K562 (cell line): Measurements from ENCODE around the gene BSN. TPM values are rescaled to one million over a fixed set of nuclear protein-coding genes. Genes with fewer than 3 reads are reported as not detected.

Experiments used
- ATF2 ChIP-seq: sonication (generic); formaldehyde crosslinking; IDR thresholded peaks from 2 replicates; pipeline ENCODE4 v1.8.1; 2022; ENCODE audit warnings: missing genetic modification reagents
- FOSL1 ChIP-seq: fragments of 200-800 bp; sonication (Bioruptor generic); conservative IDR thresholded peaks from 2 replicates; pipeline ENCODE4 v1.6.1; 2016; ENCODE audit warnings: missing genetic modification characterization, missing compliant biosample characterization
- HDAC2 ChIP-seq: fragments of 450-650 bp; IDR thresholded peaks from 2 replicates; pipeline ENCODE4 v1.6.1; 2016; ENCODE audit warnings: mild to moderate bottlenecking
- JUND ChIP-seq, 2 experiments: IDR thresholded peaks; 2 replicates in 1 of 2; 3 replicates in 1 of 2; pipeline ENCODE4 v1.6.1; 2011; ENCODE audit warnings: borderline replicate concordance in 2 of 2, low read depth in 2 of 2, low read length in 2 of 2, improper control_type of control experiment in 1 of 2, missing biosample characterization in 1 of 2, missing genetic modification characterization in 1 of 2, missing genetic modification reagents in 1 of 2
- KHSRP ChIP-seq: fragments of 450-650 bp; IDR thresholded peaks from 2 replicates; pipeline ENCODE4 v1.6.1; 2017
- MXI1 ChIP-seq: IDR thresholded peaks from 2 replicates; pipeline ENCODE4 v1.6.1; 2011; ENCODE audit warnings: low read depth, mild to moderate bottlenecking, improper control_type of control experiment, low read length
- NRF1 ChIP-seq, 2 experiments: fragments of 450-650 bp; IDR thresholded peaks in 1 of 2; conservative IDR thresholded peaks in 1 of 2; 2 replicates each; pipeline ENCODE4 v1.6.1; 2014; ENCODE audit warnings: mild to moderate bottlenecking in 2 of 2
- RAD21 ChIP-seq, 2 experiments: fragments of 250-450 bp in 1 of 2; fragments of 450-650 bp in 1 of 2; sonication (Bioruptor Pico) in 1 of 2; formaldehyde crosslinking in 1 of 2; IDR thresholded peaks in 1 of 2; conservative IDR thresholded peaks in 1 of 2; 2 replicates each; pipeline versions ENCODE4 v1.4.0 to v1.8.0; 2020 to 2022; ENCODE audit warnings: mild to moderate bottlenecking in 2 of 2, moderate library complexity in 1 of 2
- RBM34 ChIP-seq: fragments of 200-400 bp; formaldehyde crosslinking; IDR thresholded peaks from 2 replicates; pipeline ENCODE4 v1.6.1; 2018; ENCODE audit warnings: low read length, borderline replicate concordance; ENCODE audit not compliant: insufficient read depth
- SAFB ChIP-seq: fragments of 200-400 bp; formaldehyde crosslinking; IDR thresholded peaks from 2 replicates; pipeline ENCODE4 v1.6.1; 2017; ENCODE audit warnings: low read depth, low read length, borderline replicate concordance
- THAP7 ChIP-seq: fragments of 250-450 bp; sonication (Bioruptor Pico); IDR thresholded peaks from 2 replicates; pipeline ENCODE4 v1.5.0; 2021
- U2AF1 ChIP-seq: fragments of 200-400 bp; formaldehyde crosslinking; optimal IDR thresholded peaks from 2 replicates; pipeline ENCODE3; 2017; ENCODE audit warnings: mild to moderate bottlenecking, low read depth, low read length, moderate library complexity
- YBX1 ChIP-seq: fragments of 450-650 bp; IDR thresholded peaks from 2 replicates; pipeline ENCODE4 v1.7.1; 2016; ENCODE audit warnings: mild to moderate bottlenecking
- ZBTB1 ChIP-seq: sonication (generic); formaldehyde crosslinking; IDR thresholded peaks from 2 replicates; pipeline ENCODE4 v1.8.1; 2023; ENCODE audit warnings: missing genetic modification reagents, low read depth, mild to moderate bottlenecking, borderline replicate concordance
- ZKSCAN3 ChIP-seq: fragments of 250-450 bp; sonication (Bioruptor Pico); IDR thresholded peaks from 2 replicates; pipeline ENCODE4 v1.4.0; 2020
- ZNF146 ChIP-seq: IDR thresholded peaks from one replicate; pipeline ENCODE4 v1.6.1; 2018; ENCODE audit warnings: missing compliant biosample characterization; ENCODE audit not compliant: unreplicated experiment
- ZNF212 ChIP-seq: fragments of 450-650 bp; formaldehyde crosslinking; IDR thresholded peaks from 2 replicates; pipeline ENCODE4 v1.4.0; 2020; ENCODE audit warnings: mild to moderate bottlenecking
- ZNF436 ChIP-seq: fragments of 250-450, 450-650 bp; sonication (Bioruptor Pico); formaldehyde crosslinking; IDR thresholded peaks from 2 replicates; pipeline ENCODE4 v1.7.0; 2020; ENCODE audit warnings: mild to moderate bottlenecking
- ZNF449 ChIP-seq: fragments of 250-450 bp; sonication (Bioruptor Pico); IDR thresholded peaks from 2 replicates; pipeline ENCODE4 v1.8.0; 2022; ENCODE audit warnings: moderate library complexity, mild to moderate bottlenecking, inconsistent platforms
- ZNF551 ChIP-seq: fragments of 250-450 bp; sonication (Bioruptor Pico); IDR thresholded peaks from 2 replicates; pipeline ENCODE4 v1.5.0; 2021; ENCODE audit warnings: mild to moderate bottlenecking, moderate library complexity
- polyA plus RNA-seq, 8 experiments: library from polyadenylated mRNA; depleted of rRNA in 4 of 8; stranded (reverse) in 5 of 8; unstranded in 3 of 8; fragments of >200 nt; fragmentation: Nextera tagmentation in 2 of 8; fragmentation: Illumina TruSeq in 1 of 8; extraction: Ambion mirVana in 2 of 8; extraction: Trizol in 1 of 8; gene quantifications; 2 replicates each; pipeline versions ENCODE4 v1.2.1 to v1.2.3, GENCODE V29; 2011 to 2014; ENCODE audit warnings: inconsistent platforms in 1 of 8, missing spikeins in 1 of 8
- total RNA-seq, 7 experiments: library from RNA; depleted of rRNA in 6 of 7; stranded (reverse); fragments of >200 nt in 6 of 7; fragmentation: Illumina TruSeq in 2 of 7; extraction: Trizol in 2 of 7; gene quantifications; 2 replicates each; pipeline versions ENCODE4 v1.2.1 to v1.2.3, GENCODE V29; 2011 to 2021; ENCODE audit warnings: low replicate concordance in 1 of 7
- TF ChIP-seq, protein P1 (sequence below): fragments of 450-650 bp; formaldehyde crosslinking; IDR thresholded peaks from 2 replicates; pipeline ENCODE4 v1.4.0; 2020; ENCODE audit warnings: mild to moderate bottlenecking, moderate library complexity
- TF ChIP-seq, protein P2 (sequence below), 2 experiments: fragments of 450-650 bp in 1 of 2; sonication (generic) in 1 of 2; formaldehyde crosslinking; conservative IDR thresholded peaks; 2 replicates each; pipeline versions ENCODE4 v1.4.0 to v1.8.1; 2020 to 2022; ENCODE audit warnings: mild to moderate bottlenecking in 1 of 2, missing genetic modification reagents in 1 of 2

BSN gene
- total and polyA plus RNA-seq, 9 of the 15 experiments (the other 6 are each of a cell fraction or from before 2014, with no cell fraction given), result 0.03 to 1.5 (median 0.29) TPM

- TF ChIP-seq, protein P1, sequence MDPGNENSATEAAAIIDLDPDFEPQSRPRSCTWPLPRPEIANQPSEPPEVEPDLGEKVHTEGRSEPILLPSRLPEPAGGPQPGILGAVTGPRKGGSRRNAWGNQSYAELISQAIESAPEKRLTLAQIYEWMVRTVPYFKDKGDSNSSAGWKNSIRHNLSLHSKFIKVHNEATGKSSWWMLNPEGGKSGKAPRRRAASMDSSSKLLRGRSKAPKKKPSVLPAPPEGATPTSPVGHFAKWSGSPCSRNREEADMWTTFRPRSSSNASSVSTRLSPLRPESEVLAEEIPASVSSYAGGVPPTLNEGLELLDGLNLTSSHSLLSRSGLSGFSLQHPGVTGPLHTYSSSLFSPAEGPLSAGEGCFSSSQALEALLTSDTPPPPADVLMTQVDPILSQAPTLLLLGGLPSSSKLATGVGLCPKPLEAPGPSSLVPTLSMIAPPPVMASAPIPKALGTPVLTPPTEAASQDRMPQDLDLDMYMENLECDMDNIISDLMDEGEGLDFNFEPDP, result no peak
- TF ChIP-seq ZNF146 (CRISPR knock-in tag), result no peak
- TF ChIP-seq ZBTB1 (CRISPR knock-in tag), result no peak
- no peak for TF ChIP-seq KHSRP
- peak; percentile 96 for TF ChIP-seq NRF1 (conservative IDR thresholded peaks at IDR 0.05 in 1 of 2, IDR thresholded peaks at IDR 0.05 in 1 of 2)
- no peak for TF ChIP-seq ZNF436
- no peak for TF ChIP-seq ZKSCAN3
- TF ChIP-seq MXI1, result no peak
- TF ChIP-seq FOSL1, result no peak
- TF ChIP-seq ZNF449 (CRISPR knock-in tag), result no peak
- TF ChIP-seq ZNF551 (CRISPR knock-in tag), result no peak
- no peak for TF ChIP-seq ATF2 (CRISPR knock-in tag)
- no peak for TF ChIP-seq THAP7
- TF ChIP-seq HDAC2, result 0 out of 2 replicates have a peak, but pooled peaks have one; percentile 21
- no peak for TF ChIP-seq SAFB
- TF ChIP-seq U2AF1, result no peak
- no peak for TF ChIP-seq YBX1
- no peak for TF ChIP-seq RAD21 (CRISPR knock-in tag; conservative IDR thresholded peaks at IDR 0.05 in 1 of 2, IDR thresholded peaks at IDR 0.05 in 1 of 2)
- TF ChIP-seq ZNF212, result no peak
- no peak for TF ChIP-seq JUND (IDR thresholded peaks at IDR 0.05; ENCODE audit: borderline replicate concordance, low read depth, low read length)
- TF ChIP-seq JUND (tag; IDR thresholded peaks at IDR 0.05; ENCODE audit: borderline replicate concordance, low read depth, low read length), result no peak
- TF ChIP-seq, protein P2, sequence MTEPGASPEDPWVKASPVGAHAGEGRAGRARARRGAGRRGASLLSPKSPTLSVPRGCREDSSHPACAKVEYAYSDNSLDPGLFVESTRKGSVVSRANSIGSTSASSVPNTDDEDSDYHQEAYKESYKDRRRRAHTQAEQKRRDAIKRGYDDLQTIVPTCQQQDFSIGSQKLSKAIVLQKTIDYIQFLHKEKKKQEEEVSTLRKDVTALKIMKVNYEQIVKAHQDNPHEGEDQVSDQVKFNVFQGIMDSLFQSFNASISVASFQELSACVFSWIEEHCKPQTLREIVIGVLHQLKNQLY (CRISPR knock-in tag; conservative IDR thresholded peaks at IDR 0.05), result no peak
- TF ChIP-seq RBM34, result no peak
Measured at GRCh38 chr3:49553692-49554632, at the start of gene BSN (continued).
